Kidney (tissue), 14 donors: ENCODE results near the gene SCFD2. TPM values are rescaled to one million over a fixed set of nuclear protein-coding genes. Genes with fewer than 3 reads are reported as not detected.
"Not testable (repeated sequence)": the region's sequence is repeated elsewhere in the genome, so short reads cannot be mapped to it uniquely, and the experiment has no call there.

Source experiments
- DNase-seq, 5 donors: peaks; one replicate each; pipeline ENCODE4 v3.0.0-alpha.2; 2013 to 2020
- FAIRE-seq: peaks from 2 replicates; lab custom pipeline; 2012; peaks lifted over from hg19 to GRCh38; lab: Jason Lieb, UNC
- H3K27ac ChIP-seq, 2 donors: one replicate each; pipeline ENCODE4 v1.7.0; 2013; ENCODE audit warnings: low read depth in 2 of 2, low read length in 2 of 2, inconsistent platforms in 1 of 2
- H3K27me3 ChIP-seq: one replicate; pipeline ENCODE4 v1.7.1; 2013; ENCODE audit warnings: low read length, inconsistent platforms; ENCODE audit not compliant: control insufficient read depth, insufficient read depth
- H3K36me3 ChIP-seq, 3 donors: one replicate each; pipeline versions ENCODE4 v1.7.0 to v1.7.1; 2013; ENCODE audit warnings: low read length in 3 of 3, control low read depth in 1 of 3, inconsistent platforms in 1 of 3; ENCODE audit not compliant: insufficient read depth in 3 of 3, control insufficient read depth in 2 of 3
- H3K4me1 ChIP-seq, 3 donors: one replicate each; pipeline versions ENCODE4 v1.7.0 to v1.7.1; 2013; ENCODE audit warnings: low read length in 3 of 3, inconsistent platforms in 1 of 3, low read depth in 1 of 3; ENCODE audit not compliant: control insufficient read depth in 2 of 3, insufficient read depth in 2 of 3
- H3K4me3 ChIP-seq, 3 donors: one replicate each; pipeline versions ENCODE4 v1.7.0 to v1.8.1; 2013; ENCODE audit warnings: low read length in 3 of 3, control low read depth in 1 of 3, inconsistent platforms in 1 of 3
- H3K9ac ChIP-seq, 3 donors: one replicate each; pipeline versions ENCODE4 v1.7.0 to v1.7.1; 2013; ENCODE audit warnings: low read length in 3 of 3, control low read depth in 1 of 3, inconsistent platforms in 1 of 3
- H3K9me3 ChIP-seq, 3 donors: one replicate each; pipeline versions ENCODE4 v1.7.0 to v1.7.1; 2013; ENCODE audit warnings: low read length in 3 of 3, control low read depth in 1 of 3, inconsistent platforms in 1 of 3; ENCODE audit not compliant: control insufficient read depth in 2 of 3, insufficient read depth in 1 of 3
- CTCF ChIP-seq: IDR thresholded peaks from 3 replicates; pipeline ENCODE4 v1.5.1; 2012; ENCODE audit warnings: mild to moderate bottlenecking, moderate library complexity, borderline replicate concordance; ENCODE audit not compliant: insufficient read depth; ENCODE audit errors: extremely low read depth
- intact Hi-C: fragments of 100-400 bp; cut with DNase I; formaldehyde crosslinking; loops from one replicate; pipeline ENCODE4 v1.11.1; 2022
- polyA plus RNA-seq: library from polyadenylated mRNA; stranded (reverse); fragments of 350-450 nt; fragmentation: Illumina TruSeq; extraction: RNeasy Lipid Tissue Mini Kit (QIAGEN cat#74804); gene quantifications from one replicate; pipeline ENCODE4 v1.2.3, GENCODE V29; 2014; ENCODE audit warnings: low read depth, low replicate concordance; ENCODE audit not compliant: insufficient read depth
- total RNA-seq: library from RNA; stranded (reverse); fragmentation: NEBNext Ultra II Directional; extraction: Animal tissue kit (Norgen Biotek cat#: 25700); gene quantifications from one replicate; pipeline ENCODE4 v1.2.1, GENCODE V29; 2021
- donor health status: control.
- donor health status: control.
- donor health status: control.
- donor health status: control.
- donor health status: control.
- donor health status: DM: yes; HTN: yes; CAD: no.
- donor health status: Normal renal cell carcinoma (clear cell type).

Gene SCFD2
- total and polyA plus RNA-seq, 2 donors from 2014 or later: 6.1 to 20.8 TPM

GRCh38 chr4:53147711-53148110, 218.2 kb downstream of the SCFD2 start:
- Histone ChIP-seq H3K4me3 (no peak overlapping the region), H3K27ac (no peak overlapping the region), H3K27me3 (no peaks in the 10 kb centered on the region), H3K9ac (no peak overlapping the region), H3K9me3 (no peaks in the 10 kb centered on the region), H3K36me3 (peaks cover 0 to 2% (median 0%) of the 10 kb centered on the region in 3 donors), H3K4me1 (no peaks in the 10 kb centered on the region)
- TF ChIP-seq CTCF: no peak
- no peak for DNase-seq
- FAIRE-seq: no peak
- intact Hi-C loops: no loop called here

GRCh38 chr4:53147197-53147596, 218.7 kb downstream of the SCFD2 start:
- Histone ChIP-seq H3K27ac (no peak overlapping the region), H3K9ac (no peak overlapping the region), H3K4me3 (no peak overlapping the region), H3K36me3 (peaks cover 0 to 2% (median 0%) of the 10 kb centered on the region in 3 donors), H3K9me3 (no peaks in the 10 kb centered on the region), H3K27me3 (no peaks in the 10 kb centered on the region), H3K4me1 (no peaks in the 10 kb centered on the region)
- no peak for FAIRE-seq
- intact Hi-C loops: no loop called here
- DNase-seq: no peak
- no peak for TF ChIP-seq CTCF

GRCh38 chr4:53141308-53141707, 224.6 kb downstream of the SCFD2 start:
- intact Hi-C loops: no loop called here
- DNase-seq (no peak), FAIRE-seq (no peak)
- H3K27me3 ChIP-seq: no peaks in the 10 kb centered on the region
- H3K4me3 ChIP-seq: no peak overlapping the region
- no peaks in the 10 kb centered on the region for H3K4me1 ChIP-seq
- peaks cover 0 to 2% (median 0%) of the 10 kb centered on the region in 3 donors for H3K36me3 ChIP-seq
- H3K27ac ChIP-seq: no peak overlapping the region
- no peak for TF ChIP-seq CTCF
- no peak overlapping the region for H3K9ac ChIP-seq
- no peaks in the 10 kb centered on the region for H3K9me3 ChIP-seq

GRCh38 chr4:53139256-53139655, 226.6 kb downstream of the SCFD2 start:
- H3K27ac ChIP-seq, H3K4me3 ChIP-seq, DNase-seq, H3K9ac ChIP-seq, H3K4me1 ChIP-seq, H3K27me3 ChIP-seq, H3K9me3 ChIP-seq, H3K36me3 ChIP-seq, FAIRE-seq, intact Hi-C loops: not testable (repeated sequence)
